ENCODE data around the gene RDH11. TPM values are rescaled to one million over a fixed set of nuclear protein-coding genes. Genes with fewer than 3 reads are reported as not detected.

Gene RDH11
- total and polyA plus RNA-seq, 10 of the 15 experiments (the other 5 are each of a cell fraction or from before 2014, with no cell fraction given), result 49.7 to 161 (median 77.2) TPM

DNA sequence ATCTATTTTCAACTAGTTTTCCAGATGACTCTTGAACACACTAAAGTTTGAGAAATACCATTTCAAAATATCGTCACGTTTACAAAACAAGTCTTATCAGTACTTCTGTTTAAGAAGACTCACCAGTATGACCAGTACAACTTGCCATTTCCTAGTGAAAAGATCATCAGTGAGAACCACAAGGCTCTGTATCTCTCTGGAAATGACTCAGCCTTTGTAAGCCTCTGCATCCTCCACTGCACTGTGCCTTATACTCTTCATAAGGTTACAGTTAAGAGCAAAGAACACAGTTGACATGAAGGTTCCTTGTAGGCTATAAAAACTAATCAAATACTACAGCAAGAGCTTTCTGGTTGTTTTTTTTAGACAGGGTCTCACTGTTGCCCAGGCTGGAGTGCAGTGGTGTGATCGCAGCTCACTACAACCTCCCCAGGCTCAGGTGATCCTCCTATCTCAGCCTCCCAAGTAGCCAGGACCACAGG, 15.4 kb downstream of the RDH11 start:
- H3K9ac ChIP-seq (ENCODE audit: control insufficient read depth, insufficient read depth, low read length), result no peak overlapping the region
- H3K36me3 ChIP-seq (ENCODE audit: control insufficient read depth in 2 of 2, insufficient read depth in 2 of 2, low read length in 1 of 2), result peaks cover 4 to 27% of the 10 kb centered on the region in 2 experiments; a peak in 3 of 4 replicates
- RAD21 ChIA-PET (ENCODE audit: unreplicated experiment), result interaction anchor here (0.6 to 2.2 kb wide), 5 partner anchors 10 to 61 kb away, joined by 3 to 14 read pairs (median 7); no protein-coding TSS in a partner anchor
- in situ Hi-C loops (cut with MboI) (no loop called here), intact Hi-C loops (cut with micrococcal nuclease; ENCODE audit: unreplicated experiment) (loop anchor here (2.0 kb wide), 1 partner anchor 15 kb away; the partner anchor contains the start of gene RDH11)
- peaks cover 22% of the 10 kb centered on the region for H3K4me1 ChIP-seq (ENCODE audit: control insufficient read depth, insufficient read depth, low read length)
- no peaks in the 10 kb centered on the region for H3K27me3 ChIP-seq (replicated peaks in 1 of 2; ENCODE audit: control insufficient read depth in 2 of 2, insufficient read depth in 2 of 2, low read length in 1 of 2)
- peak; percentile 90 for DNase-seq (ENCODE audit: low read depth, low spot score)
- no peaks in the 10 kb centered on the region for H3K9me3 ChIP-seq (replicated peaks; ENCODE audit: control insufficient read depth, insufficient read depth, low read length)
- BruUV-seq (replicated peaks), result no TSS peak
- peak overlapping the region; percentile 58 for H3K4me2 ChIP-seq (ENCODE audit: control insufficient read depth, insufficient read depth)
- POLR2A ChIA-PET, result interaction anchor here (0.5 to 6.8 kb wide), 3 partner anchors 8 to 12 kb away, joined by 3 to 62 read pairs (median 6); partner anchors contain the start of gene RDH11
- ATAC-seq, result peak; percentile 98
- peak overlapping the region; percentile 25; the same call in 1 of the 2 replicates for H3K4me3 ChIP-seq
- 29% methylated on average over 3 of the region's 3 CpGs for WGBS (ENCODE audit: insufficient coverage, insufficient replicate concordance, low lambda C conversion rate, missing lambda C conversion rate)
- CTCF ChIA-PET, result interaction anchor here (0.6 to 2.4 kb wide), 9 partner anchors 11 to 96 kb away, joined by 3 to 8 read pairs (median 4); partner anchors contain the start of gene RDH11
- H4K20me1 ChIP-seq (ENCODE audit: control insufficient read depth, insufficient read depth), result no peaks in the 10 kb centered on the region
- H2AFZ ChIP-seq (ENCODE audit: control insufficient read depth, low read depth, low read length), result no peak overlapping the region
- no peaks in the 10 kb centered on the region; the same call in none of the 2 replicates for H3K79me2 ChIP-seq (ENCODE audit: control insufficient read depth, insufficient read depth, low read length)
- SMC1A ChIA-PET (ENCODE audit: uncharacterized antibody, unreplicated experiment), result interaction anchor here (1.2 to 7.6 kb wide), 7 partner anchors 9 to 61 kb away, joined by 4 to 41 read pairs (median 7); partner anchors contain the start of gene RDH11
- peak; percentile 90 for FAIRE-seq
- H3K27ac ChIP-seq (ENCODE audit: control insufficient read depth, insufficient read depth), result peak overlapping the region; percentile 58
- TF ChIP-seq IKZF1 (conservative IDR thresholded peaks at IDR 0.05) (peak; percentile 85), STAT1 (conservative IDR thresholded peaks at IDR 0.05) (no peak), CBFB (IDR thresholded peaks at IDR 0.05; ENCODE audit: low read depth) (peak; percentile 47; the same call in 1 of the 2 replicates), BACH1 (IDR thresholded peaks at IDR 0.05; ENCODE audit: borderline replicate concordance) (peak; percentile 31; the same call in 1 of the 2 replicates), MTA3 (IDR thresholded peaks at IDR 0.05; ENCODE audit: borderline replicate concordance, low read length) (peak; percentile 77; the same call in 1 of the 2 replicates), IKZF2 (IDR thresholded peaks at IDR 0.05) (peak; percentile 86 to 90), GABPA (IDR thresholded peaks at IDR 0.05; ENCODE audit: low read depth) (no peak), RCOR1 (conservative IDR thresholded peaks at IDR 0.05; ENCODE audit: low read depth, low read length) (0 out of 2 replicates have a peak, but pooled peaks have one; percentile 71), ATF7 (IDR thresholded peaks at IDR 0.05; ENCODE audit: low read depth) (peak; percentile 86), MEF2A (IDR thresholded peaks at IDR 0.05; ENCODE audit: insufficient read depth, low read depth, low read length) (0 out of 2 replicates have a peak, but pooled peaks have one; percentile 28), ZNF622 (IDR thresholded peaks at IDR 0.05) (no peak), CBX5 (IDR thresholded peaks at IDR 0.05; ENCODE audit: low read depth) (peak; percentile 67; the same call in 1 of the 2 replicates), NFIC (IDR thresholded peaks at IDR 0.05; ENCODE audit: low read depth, low read length) (peak; percentile 82), TCF7 (IDR thresholded peaks at IDR 0.05; ENCODE audit: borderline replicate concordance) (no peak), RFX5 (IDR thresholded peaks at IDR 0.05; ENCODE audit: low read depth, low read length) (no peak)
- TF ChIP-seq, protein P1, sequence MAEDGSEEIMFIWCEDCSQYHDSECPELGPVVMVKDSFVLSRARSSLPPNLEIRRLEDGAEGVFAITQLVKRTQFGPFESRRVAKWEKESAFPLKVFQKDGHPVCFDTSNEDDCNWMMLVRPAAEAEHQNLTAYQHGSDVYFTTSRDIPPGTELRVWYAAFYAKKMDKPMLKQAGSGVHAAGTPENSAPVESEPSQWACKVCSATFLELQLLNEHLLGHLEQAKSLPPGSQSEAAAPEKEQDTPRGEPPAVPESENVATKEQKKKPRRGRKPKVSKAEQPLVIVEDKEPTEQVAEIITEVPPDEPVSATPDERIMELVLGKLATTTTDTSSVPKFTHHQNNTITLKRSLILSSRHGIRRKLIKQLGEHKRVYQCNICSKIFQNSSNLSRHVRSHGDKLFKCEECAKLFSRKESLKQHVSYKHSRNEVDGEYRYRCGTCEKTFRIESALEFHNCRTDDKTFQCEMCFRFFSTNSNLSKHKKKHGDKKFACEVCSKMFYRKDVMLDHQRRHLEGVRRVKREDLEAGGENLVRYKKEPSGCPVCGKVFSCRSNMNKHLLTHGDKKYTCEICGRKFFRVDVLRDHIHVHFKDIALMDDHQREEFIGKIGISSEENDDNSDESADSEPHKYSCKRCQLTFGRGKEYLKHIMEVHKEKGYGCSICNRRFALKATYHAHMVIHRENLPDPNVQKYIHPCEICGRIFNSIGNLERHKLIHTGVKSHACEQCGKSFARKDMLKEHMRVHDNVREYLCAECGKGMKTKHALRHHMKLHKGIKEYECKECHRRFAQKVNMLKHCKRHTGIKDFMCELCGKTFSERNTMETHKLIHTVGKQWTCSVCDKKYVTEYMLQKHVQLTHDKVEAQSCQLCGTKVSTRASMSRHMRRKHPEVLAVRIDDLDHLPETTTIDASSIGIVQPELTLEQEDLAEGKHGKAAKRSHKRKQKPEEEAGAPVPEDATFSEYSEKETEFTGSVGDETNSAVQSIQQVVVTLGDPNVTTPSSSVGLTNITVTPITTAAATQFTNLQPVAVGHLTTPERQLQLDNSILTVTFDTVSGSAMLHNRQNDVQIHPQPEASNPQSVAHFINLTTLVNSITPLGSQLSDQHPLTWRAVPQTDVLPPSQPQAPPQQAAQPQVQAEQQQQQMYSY (CRISPR knock-in tag; IDR thresholded peaks at IDR 0.05), result no peak
- TF ChIP-seq, protein P2, sequence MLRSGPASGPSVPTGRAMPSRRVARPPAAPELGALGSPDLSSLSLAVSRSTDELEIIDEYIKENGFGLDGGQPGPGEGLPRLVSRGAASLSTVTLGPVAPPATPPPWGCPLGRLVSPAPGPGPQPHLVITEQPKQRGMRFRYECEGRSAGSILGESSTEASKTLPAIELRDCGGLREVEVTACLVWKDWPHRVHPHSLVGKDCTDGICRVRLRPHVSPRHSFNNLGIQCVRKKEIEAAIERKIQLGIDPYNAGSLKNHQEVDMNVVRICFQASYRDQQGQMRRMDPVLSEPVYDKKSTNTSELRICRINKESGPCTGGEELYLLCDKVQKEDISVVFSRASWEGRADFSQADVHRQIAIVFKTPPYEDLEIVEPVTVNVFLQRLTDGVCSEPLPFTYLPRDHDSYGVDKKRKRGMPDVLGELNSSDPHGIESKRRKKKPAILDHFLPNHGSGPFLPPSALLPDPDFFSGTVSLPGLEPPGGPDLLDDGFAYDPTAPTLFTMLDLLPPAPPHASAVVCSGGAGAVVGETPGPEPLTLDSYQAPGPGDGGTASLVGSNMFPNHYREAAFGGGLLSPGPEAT (IDR thresholded peaks at IDR 0.05; ENCODE audit: low read depth), result peak; percentile 75
